Stimulated activated CD8-positive, alpha-beta memory T cell treated with anti-CD3 and anti-CD28 coated beads, Interleukin-12 subunit alpha, Interleukin-12 subunit beta, amount 100 ng/mL, for 24 hours (primary cell): ENCODE data around the gene ARMH1.
A peak's percentile ranks its signal among the peaks of the same experiment; 100 is the strongest.
"Not testable (repeated sequence)": the region's sequence is repeated elsewhere in the genome, so short reads cannot be mapped to it uniquely, and the experiment has no call there.

Source experiments
- DNase-seq: peaks from one replicate; pipeline ENCODE4 v3.0.0-alpha.2; 2020; ENCODE audit errors: extremely low read depth

Gene ARMH1

DNA sequence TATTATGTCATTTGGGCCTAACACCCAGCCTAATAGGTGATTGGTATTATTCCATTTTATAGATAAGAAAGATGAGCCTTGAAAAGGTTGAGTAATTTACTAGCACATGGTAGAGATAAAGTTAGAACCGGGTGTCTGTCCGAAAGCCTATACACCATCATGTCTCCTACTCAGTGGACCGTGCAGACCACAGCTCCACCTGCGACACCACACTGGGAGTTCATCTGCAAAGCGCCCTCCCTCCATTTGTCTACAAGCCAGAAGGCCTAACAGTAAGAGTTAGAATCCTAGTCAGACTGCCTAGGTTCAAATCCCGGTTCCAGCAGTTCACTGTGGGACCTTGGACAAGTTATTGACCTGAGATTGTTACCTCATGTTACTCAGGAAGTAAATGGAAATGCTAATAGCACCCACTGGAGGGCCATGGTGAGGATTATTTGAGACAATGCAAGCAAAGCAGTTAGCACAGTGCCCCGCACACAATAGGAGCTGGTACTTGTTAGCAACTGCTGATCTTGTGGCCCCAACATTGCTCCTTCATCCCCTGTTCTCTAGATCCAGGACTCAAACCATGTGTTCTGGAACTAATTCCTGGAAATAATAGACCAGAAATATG, 20.5 kb downstream of the ARMH1 start:
- no peak for DNase-seq

DNA sequence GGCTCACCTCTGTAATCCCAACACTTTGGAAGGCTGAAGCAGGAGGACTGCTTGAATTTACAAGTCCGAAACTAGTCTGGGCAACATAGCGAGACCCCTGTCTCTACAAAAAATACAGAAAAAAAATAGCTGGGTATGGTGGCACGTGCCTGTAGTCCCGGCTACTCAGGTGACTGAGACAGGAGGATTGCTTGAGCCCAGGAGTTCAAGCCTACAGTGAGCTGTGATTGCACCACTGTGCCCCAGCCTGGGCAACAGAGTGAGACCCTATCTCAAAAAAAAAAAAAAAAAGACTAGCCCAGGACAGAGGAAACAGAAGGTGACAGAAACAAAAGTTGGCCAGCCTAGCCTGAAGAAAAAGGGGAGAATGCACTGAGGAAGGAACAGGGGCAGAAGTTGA, 21.2 kb downstream of the ARMH1 start:
- DNase-seq, result no peak

DNA sequence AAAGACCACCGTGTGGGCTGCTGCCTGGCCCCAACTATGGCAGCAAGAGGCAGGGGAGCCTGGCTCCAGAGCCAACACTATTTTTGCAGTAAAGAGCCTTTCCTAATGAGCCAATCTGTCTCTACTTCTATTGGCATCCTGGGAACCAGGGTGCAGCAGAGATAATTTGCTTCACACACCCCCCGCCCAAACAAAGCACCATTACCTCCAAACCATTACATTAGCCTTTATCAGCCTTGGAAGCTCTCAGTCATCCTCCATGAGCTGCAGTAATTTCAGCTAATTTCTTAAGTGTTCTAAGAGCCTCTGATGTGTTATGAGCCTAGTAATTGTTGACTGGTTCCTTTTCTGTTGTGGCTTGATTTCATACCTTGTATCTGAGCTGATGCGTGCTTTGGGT, 21.6 kb downstream of the ARMH1 start:
- no peak for DNase-seq

DNA sequence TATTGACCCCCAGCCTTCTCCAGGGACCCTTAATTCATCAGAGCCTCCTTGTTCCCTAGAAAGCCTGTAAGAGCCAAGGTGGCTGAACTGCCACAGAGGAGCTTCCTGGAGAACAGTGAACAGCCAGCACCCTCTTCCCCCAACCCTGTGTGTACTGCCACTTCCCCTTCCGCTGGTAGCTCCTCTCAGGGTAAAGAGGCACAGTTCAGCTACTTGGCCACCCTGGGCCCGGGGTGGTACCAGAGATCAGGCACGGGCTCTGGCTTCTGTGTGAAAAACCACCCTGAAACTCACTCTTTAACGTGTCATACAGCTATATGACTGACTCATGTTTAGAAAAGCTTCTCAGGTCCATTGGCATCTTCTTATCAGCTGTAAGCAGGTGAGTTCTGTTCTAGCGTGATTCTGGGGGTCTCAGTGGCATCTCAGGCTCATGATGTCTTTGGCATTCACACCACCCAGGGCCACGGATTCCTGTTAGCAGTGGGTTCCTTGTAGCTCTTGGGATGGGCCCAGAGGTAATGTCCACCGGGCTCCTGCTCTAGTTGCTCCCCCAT, 22.4 kb downstream of the ARMH1 start:
- DNase-seq, result no peak

DNA sequence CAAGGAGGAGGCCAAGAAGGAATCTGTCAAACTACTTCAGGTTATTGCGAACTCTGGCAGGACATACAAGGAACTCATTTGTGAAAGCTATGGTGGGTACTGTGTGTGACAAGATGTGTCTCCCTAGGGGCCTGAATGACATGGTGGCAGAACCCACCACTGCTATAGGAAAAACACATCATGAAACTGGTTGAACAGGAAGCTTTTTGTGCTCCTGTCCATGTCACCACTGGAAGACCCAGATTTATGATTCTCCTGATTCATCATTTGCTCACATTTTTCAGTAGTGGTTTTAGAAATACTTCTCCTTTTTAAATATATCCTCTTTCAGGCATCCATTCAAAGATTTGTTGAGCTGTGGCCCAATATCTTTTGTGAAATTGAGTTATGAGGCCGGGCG, 23.6 kb downstream of the ARMH1 start:
- DNase-seq, result no peak

DNA sequence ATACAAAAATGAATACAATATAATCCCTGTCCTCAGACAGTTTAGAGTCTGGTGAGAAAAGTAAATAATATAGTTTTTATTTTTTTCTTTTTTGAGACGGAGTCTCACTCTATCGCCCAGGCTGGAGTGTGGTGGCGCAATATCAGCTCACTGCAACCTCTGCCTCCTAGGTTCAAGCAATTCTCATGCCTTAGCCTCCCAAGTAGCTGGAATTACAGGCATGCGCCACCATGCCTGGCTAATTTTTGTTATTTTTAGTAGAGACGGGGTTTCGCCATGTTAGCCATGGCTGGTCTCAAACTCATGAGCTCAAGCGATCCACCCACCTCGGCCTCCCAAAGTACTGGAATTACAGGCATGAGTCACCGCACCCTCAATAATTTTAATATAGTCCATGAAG, 24.9 kb downstream of the ARMH1 start:
- DNase-seq, result not testable (repeated sequence)

DNA sequence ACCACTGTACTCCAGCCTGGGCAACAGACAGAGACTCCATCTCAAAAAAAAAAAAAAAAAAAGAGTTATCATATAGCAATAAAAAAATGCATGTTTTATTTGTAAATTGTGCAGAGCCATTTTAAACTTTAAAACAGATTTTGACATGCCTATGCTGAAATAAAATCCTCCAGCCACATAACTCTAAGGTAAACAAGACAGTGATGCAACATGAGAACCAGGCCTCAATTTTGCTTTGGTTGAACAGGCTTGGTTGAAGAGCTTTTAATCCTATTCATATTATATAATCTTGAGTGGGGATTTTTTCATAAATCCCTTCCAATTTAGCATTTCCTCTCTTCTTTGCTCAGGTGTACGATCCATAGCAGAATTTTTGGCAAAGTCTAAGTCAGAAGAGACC, 26.1 kb downstream of the ARMH1 start:
- DNase-seq, result no peak

DNA sequence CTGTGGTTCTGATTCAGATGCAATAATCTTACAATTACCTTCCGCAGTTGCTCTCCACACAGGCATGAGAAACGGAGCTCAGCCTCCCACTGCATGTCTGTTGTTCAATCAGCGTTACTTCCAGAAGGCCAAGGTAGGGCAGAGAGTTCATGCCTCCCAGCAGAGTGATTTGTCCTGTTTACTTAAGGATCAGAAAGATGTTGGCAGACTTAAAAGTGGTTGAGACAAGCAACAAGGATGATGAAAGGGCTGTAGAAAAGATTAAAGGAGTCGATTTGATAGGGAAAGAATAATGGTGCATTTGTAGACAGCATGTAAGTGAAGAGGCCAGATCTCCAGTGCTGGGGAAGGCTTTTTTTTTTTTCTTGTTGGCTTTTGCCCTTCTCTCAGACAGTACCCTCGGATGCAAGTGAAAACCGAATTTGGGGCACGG, 26.6 kb downstream of the ARMH1 start:
- DNase-seq, result no peak

DNA sequence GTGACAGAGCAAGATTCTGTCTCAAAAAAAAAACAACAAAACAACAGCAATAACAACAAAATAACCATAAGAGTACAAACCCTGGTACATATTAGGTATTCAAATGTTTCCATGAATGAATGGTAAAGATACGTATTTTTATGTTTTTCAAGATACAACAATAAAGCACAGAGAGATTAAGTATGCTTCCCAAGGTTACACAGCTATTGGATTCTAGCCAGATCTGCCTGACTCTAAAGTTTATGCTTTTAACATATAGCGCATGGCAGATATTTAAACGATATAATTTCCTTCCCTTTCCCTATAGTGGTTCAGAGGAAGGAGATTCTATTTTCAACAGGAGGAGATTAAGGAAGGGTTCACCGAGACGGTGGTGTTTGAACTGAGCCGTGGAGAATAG, 31.0 kb downstream of the ARMH1 start:
- DNase-seq, result no peak

DNA sequence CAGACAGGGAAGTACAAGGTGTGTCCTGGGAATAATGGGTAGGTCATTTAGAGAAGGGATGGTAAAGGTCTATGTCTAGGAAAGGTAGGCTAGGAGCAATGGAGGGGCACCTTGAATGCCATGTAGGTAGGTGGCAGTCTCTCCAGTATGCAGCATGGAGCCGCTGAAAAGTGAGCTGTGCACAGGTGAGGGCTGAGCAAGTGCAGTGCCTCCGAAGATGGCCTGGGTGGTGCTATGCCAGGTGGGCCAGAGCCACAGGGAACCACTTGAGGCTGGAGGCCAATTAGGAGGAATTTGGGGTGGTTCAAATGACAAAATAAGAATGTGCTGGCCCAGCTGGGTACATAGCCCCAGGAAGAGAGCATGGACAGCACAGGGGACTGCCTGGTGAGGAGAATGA, 31.4 kb downstream of the ARMH1 start:
- no peak for DNase-seq

DNA sequence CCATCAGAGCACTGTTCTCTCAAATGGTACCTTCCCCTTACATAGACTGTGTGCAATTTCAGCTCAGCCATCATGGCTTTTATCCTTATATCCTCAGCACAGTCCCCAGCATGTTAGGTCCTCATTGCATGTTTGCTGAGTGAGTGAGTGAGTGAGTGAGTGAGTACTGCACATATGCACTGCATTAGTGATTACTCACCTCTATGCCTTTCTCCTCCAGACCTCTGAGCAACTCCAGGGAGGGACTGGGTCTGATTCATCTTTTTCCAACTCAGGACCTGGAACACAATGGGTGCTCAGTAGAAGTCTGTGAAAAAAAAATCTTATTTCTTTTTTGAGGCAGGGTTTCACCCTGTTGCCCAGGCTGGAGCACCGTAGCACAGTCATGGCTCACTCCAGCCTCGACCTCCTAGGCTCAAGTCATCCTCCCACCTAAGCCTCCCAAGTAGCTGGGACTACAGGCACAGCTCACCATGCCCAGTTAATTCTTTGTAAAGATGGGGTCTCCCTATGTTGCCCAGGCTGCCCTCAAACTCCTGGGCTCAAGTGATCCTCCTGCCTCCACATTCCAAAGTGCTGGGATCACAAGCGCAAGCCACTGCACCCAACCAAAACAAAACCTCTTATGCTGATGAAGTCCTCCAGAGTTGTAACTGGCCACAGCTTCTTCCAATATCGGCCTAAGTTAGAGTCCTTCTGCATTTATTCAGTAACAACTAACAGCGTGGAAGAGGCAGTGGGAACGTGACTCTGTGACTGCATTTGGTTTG, 32.8 kb downstream of the ARMH1 start:
- no peak for DNase-seq

DNA sequence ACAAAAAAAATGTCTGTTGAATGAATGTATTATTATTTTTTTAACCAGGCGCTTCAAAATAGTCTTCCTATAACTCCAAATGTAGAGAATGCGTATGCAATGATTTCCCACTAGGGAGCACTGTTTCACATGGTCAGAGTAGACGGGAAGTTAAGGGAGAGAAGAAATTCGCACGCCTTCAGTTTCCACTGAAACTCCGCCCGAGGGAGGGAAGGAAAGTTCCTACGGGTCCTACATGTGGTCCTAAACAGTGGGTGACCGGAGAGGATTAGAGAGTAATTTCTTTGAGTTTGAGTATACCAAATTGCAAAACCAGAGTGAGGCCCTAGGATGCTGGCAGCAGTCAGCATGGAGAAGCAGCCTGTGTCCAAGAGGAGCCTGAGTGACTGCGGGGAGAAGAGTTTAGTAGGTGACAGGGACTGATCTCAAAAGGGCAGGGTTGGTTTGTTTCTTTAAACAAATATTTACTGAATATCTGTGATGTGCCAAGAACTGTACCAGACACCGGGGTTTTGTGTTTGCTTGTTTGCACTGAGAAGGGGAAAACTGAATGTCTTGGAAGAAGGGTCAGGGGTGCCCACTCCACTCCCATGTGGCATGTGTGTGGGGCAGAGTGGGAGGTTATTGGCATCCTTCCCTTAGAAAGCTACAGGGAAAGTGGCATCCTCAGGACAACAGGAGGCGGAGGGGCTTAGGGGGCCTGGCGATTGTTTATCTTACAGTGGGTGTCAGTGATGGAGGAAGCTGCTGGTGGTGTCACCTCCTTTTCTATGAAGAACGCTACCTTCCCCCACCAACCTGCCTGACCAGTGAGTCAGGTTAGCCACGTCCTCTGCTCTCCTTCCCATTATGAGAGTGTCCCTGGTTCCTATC, 33.7 kb downstream of the ARMH1 start:
- no peak for DNase-seq

DNA sequence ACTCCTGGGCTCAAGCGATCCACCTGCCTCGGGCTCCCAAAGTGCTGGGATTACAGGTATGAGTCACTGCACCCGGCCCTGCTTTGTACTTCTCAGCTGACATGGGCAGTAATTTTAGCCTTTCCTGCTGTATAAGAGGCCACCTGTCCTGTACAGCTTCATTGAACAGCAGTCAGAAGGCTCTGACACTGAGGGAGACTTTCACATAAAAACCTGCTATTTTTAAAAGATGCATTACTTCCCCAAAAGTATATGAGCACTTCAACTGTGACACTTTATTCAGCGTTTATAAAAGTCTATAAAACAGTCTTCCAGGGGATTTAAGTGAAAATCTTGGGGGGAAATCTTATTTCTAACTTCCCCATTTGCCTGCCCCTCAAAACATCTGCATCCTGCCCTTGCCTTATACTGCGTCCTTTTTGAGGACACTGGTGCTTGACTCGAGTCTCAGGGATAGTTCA, 38.8 kb downstream of the ARMH1 start:
- no peak for DNase-seq

DNA sequence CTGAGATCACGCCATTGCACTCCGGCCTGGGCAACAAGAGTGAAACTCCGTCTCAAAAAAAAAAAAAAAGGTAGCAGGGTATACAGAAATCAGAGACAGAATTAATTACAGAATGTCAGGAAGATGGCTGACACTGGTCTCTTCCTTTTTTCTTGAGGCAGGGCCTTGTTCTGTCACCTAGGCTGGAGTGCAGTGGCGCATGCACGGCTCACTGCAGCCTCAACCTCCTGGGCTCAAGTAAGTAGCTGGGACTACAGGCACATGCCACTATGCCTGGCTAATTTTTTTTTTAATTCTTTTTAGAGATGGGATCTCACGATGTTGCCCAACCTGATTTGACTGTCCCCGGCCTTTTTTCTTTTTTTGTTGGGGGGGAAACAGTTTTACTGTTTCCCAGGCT, 40.0 kb downstream of the ARMH1 start:
- no peak for DNase-seq

DNA sequence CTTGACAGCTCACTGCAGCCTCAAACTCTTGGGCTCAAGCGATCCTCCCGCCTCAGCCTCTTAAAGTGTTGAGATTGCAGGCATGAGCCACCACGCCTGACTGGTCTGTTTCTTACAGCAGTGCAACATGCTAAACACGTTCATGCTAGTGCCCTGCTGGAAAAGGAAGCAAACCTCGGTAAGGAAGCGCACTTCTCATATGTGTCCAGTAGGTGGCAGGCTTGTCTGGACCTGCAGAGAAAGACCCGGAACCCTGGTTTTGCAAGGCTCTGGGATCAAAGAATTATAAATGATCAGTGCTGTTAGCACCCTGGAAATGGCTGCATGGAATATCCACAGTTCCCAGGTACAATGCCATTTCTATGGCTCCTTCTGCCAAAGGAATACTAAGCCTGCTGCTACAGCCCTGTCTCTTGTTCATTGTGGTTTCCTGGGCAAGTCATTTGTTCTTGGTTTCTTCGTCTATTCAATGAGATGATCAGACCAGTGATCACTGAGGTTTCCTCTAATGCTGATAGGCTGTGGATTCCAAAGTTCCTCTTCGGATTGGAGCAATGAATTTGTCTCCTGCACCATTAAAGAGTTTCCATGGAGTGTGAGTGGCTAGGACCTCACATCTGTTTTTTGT, 40.5 kb downstream of the ARMH1 start:
- no peak for DNase-seq

DNA sequence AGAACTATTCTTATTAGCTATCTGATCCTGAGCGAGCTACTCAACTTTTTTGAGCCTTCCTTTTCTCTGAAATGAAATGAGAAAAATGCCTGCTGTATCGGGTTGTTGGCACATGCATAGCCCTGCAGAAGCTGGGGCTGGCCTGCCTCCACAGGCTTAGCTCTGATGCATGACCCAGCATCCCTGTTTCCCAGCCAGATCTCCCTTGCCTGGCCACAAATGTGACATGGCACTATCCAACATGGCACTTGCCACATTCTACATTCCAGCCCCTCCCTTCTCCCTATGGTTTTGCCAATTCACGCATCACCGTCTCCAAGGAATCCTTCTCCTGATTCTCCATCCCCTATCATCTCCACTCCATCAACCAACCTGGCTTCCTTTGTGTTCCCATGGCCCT, 42.6 kb downstream of the ARMH1 start:
- DNase-seq, result no peak

DNA sequence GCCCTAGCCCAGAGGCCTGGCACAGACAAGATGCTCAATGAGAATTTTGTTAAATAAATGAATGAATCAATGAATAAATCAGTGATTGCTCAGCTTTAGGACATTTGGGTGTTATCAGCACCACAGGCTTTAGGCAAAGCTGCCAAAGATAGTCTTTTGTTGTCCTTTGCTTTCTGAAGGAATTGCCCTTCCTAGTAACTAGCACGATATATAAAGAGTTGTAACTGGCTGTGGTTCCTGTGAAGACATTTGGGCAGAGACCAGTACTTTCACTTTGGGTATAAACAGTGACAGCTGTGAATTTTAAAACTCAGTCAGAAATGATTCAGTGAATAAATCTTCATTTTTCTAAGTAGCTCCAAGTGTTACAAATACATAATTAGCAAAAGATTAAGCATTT, 43.1 kb downstream of the ARMH1 start:
- DNase-seq, result no peak

DNA sequence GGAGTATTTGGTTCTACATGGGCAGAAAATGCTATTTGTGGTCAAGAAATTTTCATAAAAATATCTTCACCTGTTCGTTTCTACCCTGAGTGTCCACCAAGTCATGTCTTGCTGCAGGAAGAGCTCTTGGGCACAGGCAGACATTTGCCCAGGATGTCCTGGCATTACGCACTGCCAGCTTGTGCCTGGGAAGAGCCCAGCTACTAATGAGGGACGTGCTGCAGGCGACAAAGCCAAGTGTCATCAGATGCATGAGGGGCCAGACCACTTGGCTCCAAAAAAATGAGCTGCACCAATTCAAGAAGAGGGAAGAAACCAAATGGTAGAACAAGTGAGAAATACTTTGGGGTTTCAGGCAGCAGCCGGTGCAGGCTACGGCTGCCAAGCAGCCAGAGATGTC, 43.6 kb downstream of the ARMH1 start:
- no peak for DNase-seq

DNA sequence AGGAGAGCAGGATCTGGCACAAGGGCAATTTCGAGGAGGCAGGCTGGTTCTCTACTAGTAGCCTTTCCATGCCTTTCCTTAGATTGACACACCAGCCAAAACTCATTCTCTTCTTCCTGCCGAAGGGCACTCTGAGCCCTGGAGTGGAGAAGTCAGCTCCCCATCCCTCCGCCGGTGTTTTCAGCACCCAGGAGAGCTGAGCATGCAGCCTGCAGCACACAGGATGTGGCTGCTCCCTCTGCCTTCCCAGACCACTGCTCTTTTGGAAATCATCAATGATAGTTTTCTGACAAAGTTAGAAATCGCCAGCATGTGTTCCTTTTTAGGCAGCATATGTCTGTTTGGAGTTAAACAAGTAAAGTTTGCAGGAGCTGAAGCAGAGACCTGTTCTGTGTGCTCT, 44.8 kb downstream of the ARMH1 start:
- no peak for DNase-seq

DNA sequence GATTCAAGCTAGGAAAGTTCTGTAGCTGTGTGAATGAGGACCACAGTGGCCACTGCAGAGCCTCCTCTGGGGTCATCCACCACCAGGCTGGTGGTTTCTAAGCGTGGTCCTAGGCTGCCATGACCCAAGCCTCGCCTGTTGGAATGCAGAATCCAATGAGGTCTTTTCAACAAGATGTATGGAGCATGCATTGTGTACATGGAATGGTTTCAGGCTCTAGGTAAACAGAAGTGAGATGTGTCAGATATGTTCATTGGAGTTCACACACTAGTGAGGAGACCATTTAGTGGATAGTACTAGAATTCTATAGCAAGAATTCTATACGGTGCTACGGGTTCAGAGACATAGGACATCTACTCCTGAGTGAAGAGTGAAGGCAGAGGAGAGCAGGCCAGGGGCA, 45.8 kb downstream of the ARMH1 start:
- no peak for DNase-seq

DNA sequence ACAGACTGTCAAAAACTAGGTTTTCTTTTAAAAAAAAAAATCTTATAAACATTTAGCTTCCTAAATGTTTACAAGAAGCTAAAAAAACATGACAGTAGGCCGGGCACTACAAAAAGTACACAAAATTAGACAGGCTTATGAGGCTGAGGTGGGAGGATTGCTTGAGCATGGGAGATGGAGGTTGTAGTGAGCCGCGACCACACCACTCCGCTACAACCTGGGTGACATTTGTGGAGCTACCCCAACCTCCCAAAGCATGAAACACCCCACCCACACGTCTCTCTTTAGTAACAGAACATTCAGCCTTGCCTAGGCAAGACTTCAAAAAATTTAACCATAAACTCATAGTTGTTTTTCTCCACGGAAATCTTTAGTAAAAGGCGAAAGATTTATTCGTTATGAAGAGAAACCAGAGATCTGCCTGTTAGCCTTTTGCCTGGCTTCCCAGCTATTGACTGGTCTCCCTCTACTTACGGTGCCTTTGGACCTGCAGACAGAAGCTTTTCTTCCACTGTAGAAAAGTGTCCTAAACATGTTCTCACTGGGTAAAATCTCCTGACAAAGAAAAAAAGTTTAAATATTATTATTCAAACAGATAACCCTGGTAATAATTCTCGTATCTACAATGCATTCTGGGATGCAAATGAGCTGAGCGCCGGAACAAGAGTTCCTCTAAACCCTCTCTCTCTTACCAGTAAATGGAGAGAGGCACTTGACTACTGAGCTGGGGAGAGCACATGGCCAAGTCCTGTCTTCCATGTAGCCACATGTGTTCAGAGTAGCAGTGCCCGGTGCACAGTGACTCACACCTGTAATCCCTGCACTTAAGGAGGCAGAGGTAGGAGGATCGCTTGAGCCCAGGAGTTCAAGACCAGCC, 47.2 kb downstream of the ARMH1 start:
- DNase-seq, result peak; percentile 66
